ENCODE data around the gene NRTN.

DNA sequence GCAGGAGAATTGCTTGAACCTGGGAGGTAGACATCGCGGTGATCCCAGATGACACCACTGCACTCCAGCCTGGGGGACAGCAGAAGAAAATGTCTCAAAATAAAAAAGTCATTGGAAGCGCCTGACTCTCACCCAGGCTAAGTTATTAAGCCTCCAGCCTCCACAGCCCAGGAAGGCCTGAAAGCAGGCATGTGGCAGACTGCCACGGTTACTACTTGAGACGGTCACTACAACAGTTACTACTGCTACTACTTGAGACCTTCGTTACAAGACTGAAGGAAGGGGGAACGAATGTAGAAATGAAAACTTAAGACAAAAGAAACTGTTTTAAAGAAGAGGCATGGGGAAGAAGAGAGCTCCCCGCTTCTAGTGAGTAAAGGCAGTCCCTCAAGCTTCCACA is 29.9 kb upstream of the NRTN start:
- TF ChIP-seq, protein P1, sequence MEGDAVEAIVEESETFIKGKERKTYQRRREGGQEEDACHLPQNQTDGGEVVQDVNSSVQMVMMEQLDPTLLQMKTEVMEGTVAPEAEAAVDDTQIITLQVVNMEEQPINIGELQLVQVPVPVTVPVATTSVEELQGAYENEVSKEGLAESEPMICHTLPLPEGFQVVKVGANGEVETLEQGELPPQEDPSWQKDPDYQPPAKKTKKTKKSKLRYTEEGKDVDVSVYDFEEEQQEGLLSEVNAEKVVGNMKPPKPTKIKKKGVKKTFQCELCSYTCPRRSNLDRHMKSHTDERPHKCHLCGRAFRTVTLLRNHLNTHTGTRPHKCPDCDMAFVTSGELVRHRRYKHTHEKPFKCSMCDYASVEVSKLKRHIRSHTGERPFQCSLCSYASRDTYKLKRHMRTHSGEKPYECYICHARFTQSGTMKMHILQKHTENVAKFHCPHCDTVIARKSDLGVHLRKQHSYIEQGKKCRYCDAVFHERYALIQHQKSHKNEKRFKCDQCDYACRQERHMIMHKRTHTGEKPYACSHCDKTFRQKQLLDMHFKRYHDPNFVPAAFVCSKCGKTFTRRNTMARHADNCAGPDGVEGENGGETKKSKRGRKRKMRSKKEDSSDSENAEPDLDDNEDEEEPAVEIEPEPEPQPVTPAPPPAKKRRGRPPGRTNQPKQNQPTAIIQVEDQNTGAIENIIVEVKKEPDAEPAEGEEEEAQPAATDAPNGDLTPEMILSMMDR (IDR thresholded peaks at IDR 0.05; ENCODE audit: low read depth, low read length, poor library complexity, severe bottlenecking), result no peak
- no peak for TF ChIP-seq EZH2phosphoT487 (IDR thresholded peaks at IDR 0.05; ENCODE audit: borderline replicate concordance, low read length)

Data from DOHH2 (cell line).